ENCODE data around the gene SDCBP2.

DNA sequence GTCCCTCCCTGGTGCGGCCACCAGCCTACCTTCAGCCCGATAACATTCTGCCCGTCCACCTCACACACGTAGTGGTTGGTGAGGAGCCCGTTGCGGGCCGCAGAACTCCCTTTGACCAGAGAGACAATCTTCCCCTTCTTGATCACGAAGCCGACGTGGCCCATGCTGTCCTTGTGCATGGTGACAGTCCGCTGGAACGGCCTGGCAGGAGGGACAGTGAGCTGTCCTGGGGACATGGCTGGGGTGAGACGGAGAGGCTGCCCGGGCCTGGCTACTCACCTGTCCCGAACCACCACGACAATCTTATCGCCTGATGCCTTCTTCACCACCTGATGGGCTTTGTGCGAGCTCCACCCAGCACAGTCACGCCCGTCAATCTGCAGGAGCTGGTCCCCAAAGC is 16.6 kb downstream of the SDCBP2 start:
- no peak for TF ChIP-seq NR3C1 (CRISPR knock-in tag; conservative IDR thresholded peaks at IDR 0.05; ENCODE audit: low read depth)
- no peak for TF ChIP-seq NFYB (CRISPR knock-in tag; conservative IDR thresholded peaks at IDR 0.05; ENCODE audit: low read depth)
- TF ChIP-seq ZNF423 (CRISPR knock-in tag; IDR thresholded peaks at IDR 0.05): no peak
- TF ChIP-seq ZNF121 (CRISPR knock-in tag; IDR thresholded peaks at IDR 0.05): no peak
- TF ChIP-seq ETV6 (CRISPR knock-in tag; IDR thresholded peaks at IDR 0.05): no peak
- TF ChIP-seq, protein P1, sequence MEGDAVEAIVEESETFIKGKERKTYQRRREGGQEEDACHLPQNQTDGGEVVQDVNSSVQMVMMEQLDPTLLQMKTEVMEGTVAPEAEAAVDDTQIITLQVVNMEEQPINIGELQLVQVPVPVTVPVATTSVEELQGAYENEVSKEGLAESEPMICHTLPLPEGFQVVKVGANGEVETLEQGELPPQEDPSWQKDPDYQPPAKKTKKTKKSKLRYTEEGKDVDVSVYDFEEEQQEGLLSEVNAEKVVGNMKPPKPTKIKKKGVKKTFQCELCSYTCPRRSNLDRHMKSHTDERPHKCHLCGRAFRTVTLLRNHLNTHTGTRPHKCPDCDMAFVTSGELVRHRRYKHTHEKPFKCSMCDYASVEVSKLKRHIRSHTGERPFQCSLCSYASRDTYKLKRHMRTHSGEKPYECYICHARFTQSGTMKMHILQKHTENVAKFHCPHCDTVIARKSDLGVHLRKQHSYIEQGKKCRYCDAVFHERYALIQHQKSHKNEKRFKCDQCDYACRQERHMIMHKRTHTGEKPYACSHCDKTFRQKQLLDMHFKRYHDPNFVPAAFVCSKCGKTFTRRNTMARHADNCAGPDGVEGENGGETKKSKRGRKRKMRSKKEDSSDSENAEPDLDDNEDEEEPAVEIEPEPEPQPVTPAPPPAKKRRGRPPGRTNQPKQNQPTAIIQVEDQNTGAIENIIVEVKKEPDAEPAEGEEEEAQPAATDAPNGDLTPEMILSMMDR (IDR thresholded peaks at IDR 0.05): no peak
- TF ChIP-seq, protein P2, sequence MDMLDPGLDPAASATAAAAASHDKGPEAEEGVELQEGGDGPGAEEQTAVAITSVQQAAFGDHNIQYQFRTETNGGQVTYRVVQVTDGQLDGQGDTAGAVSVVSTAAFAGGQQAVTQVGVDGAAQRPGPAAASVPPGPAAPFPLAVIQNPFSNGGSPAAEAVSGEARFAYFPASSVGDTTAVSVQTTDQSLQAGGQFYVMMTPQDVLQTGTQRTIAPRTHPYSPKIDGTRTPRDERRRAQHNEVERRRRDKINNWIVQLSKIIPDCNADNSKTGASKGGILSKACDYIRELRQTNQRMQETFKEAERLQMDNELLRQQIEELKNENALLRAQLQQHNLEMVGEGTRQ (CRISPR knock-in tag; IDR thresholded peaks at IDR 0.05): no peak
- TF ChIP-seq KAT7 (CRISPR knock-in tag; IDR thresholded peaks at IDR 0.05; ENCODE audit: borderline replicate concordance): no peak
- no peak for TF ChIP-seq CREB1 (CRISPR knock-in tag; IDR thresholded peaks at IDR 0.05)
- TF ChIP-seq ZBTB21 (CRISPR knock-in tag; IDR thresholded peaks at IDR 0.05; ENCODE audit: borderline replicate concordance): no peak
